ENCODE data around the gene TNRC6A.
A peak's percentile ranks its signal among the peaks of the same experiment; 100 is the strongest.

Gene TNRC6A

DNA sequence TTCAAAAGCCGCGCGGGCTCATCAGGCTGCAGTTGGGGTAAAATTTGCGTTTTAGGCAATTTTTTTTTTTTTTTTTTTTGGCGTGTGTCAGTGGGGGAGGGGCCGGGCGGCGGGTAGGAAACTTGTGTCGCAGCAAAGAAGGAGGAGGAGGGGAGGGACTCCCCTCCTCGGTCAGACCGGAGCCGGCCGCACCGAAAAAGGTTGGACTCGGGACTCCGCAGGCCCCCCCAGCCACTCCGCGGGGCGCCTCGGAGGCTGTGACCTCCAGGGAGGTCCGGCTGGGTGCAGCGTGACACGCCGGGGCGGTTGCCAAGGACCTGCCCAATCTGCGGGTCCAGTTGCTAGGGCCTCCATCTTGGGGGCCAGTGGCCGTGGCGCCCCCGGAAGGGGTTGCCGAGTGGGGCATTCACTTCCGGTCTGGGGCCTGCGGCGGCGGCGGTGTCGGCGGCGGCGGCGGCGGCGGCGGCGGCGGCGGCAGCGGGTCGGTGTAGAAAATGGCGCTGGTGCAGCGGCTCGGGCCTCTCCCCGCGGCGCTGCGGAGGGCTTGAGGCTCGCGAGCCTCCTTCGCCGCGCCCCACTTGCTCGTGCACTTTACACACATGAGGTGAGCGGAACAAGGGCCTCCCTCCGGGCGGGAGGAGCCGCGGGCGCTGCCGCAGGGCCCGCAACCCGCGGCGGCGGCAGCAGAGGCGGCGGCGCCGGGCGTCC is at the start of gene TNRC6A:
Gene TNRC6A (plus strand): TSS at position 409 of the 708 bp plus-strand sequence. CDS start 191 bp downstream, at position 600.
- Histone ChIP-seq H3K36me3 (ENCODE audit: control insufficient read depth in 5 of 5, insufficient read depth in 5 of 5, low read length in 5 of 5) (peaks cover 0 to 11% (median 0%) of the 10 kb centered on the region in 5 donors), H3K9me3 (ENCODE audit: control insufficient read depth in 5 of 5, low read length in 5 of 5) (no peaks in the 10 kb centered on the region), H3K27me3 (ENCODE audit: control insufficient read depth in 5 of 5, insufficient read depth in 4 of 5, low read length in 5 of 5) (no peaks in the 10 kb centered on the region), H3K4me3 (ENCODE audit: low read depth in 1 of 5, low read length in 5 of 5) (peak within 1 kb of the TSS; percentile 82 to 94 (median 87)), H3K27ac (ENCODE audit: low read depth, low read length) (peak within 1 kb of the TSS; percentile 96), H3K9ac (ENCODE audit: low read length in 5 of 5) (peak within 1 kb of the TSS; percentile 77 to 93 (median 81)), H3K4me1 (ENCODE audit: control insufficient read depth in 5 of 5, insufficient read depth in 5 of 5, low read length in 5 of 5) (peaks cover 2 to 48% (median 43%) of the 10 kb centered on the region in 5 donors)

DNA sequence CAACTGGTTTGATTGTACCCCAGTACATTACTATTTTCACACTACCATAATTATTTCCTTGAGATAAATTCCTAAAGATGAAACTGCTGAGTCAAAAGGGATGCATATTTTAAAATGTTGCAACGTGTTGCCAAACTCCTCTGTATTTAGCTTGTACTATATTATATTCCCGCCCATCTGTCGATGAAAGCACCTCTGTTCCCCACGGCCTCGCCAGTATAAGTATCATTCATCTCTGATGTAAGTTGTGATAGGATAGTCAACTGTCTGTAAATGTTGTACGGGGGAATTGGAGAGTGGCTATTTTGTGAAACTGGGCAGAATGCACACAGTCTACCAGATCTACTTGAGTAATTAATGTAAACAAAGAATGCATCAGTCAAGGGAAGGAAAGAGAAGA is 47.7 kb upstream of the TNRC6A start:
- Histone ChIP-seq H3K9ac (ENCODE audit: low read length in 5 of 5) (no peak overlapping the region), H3K27me3 (ENCODE audit: control insufficient read depth in 5 of 5, insufficient read depth in 4 of 5, low read length in 5 of 5) (no peaks in the 10 kb centered on the region), H3K9me3 (ENCODE audit: control insufficient read depth in 5 of 5, low read length in 5 of 5) (no peaks in the 10 kb centered on the region), H3K36me3 (ENCODE audit: control insufficient read depth in 5 of 5, insufficient read depth in 5 of 5, low read length in 5 of 5) (no peaks in the 10 kb centered on the region), H3K27ac (ENCODE audit: low read depth, low read length) (no peak overlapping the region), H3K4me3 (ENCODE audit: low read depth in 1 of 5, low read length in 5 of 5) (no peak overlapping the region), H3K4me1 (ENCODE audit: control insufficient read depth in 5 of 5, insufficient read depth in 5 of 5, low read length in 5 of 5) (peaks cover 0 to 11% (median 6%) of the 10 kb centered on the region in 5 donors)

- H3K4me1 ChIP-seq (ENCODE audit: control insufficient read depth in 5 of 5, insufficient read depth in 5 of 5, low read length in 5 of 5), result peaks cover 0 to 11% (median 6%) of the 10 kb centered on the region in 5 donors
- H3K9me3 ChIP-seq (ENCODE audit: control insufficient read depth in 5 of 5, low read length in 5 of 5), result no peaks in the 10 kb centered on the region
- H3K9ac ChIP-seq (ENCODE audit: low read length in 5 of 5), result no peak overlapping the region
- no peak overlapping the region for H3K27ac ChIP-seq (ENCODE audit: low read depth, low read length)
- H3K36me3 ChIP-seq (ENCODE audit: control insufficient read depth in 5 of 5, insufficient read depth in 5 of 5, low read length in 5 of 5), result no peaks in the 10 kb centered on the region
- no peaks in the 10 kb centered on the region for H3K27me3 ChIP-seq (ENCODE audit: control insufficient read depth in 5 of 5, insufficient read depth in 4 of 5, low read length in 5 of 5)
- H3K4me3 ChIP-seq (ENCODE audit: low read depth in 1 of 5, low read length in 5 of 5), result no peak overlapping the region
Observed at GRCh38 chr16:24683250-24683649, 46.2 kb upstream of the TNRC6A start.

DNA sequence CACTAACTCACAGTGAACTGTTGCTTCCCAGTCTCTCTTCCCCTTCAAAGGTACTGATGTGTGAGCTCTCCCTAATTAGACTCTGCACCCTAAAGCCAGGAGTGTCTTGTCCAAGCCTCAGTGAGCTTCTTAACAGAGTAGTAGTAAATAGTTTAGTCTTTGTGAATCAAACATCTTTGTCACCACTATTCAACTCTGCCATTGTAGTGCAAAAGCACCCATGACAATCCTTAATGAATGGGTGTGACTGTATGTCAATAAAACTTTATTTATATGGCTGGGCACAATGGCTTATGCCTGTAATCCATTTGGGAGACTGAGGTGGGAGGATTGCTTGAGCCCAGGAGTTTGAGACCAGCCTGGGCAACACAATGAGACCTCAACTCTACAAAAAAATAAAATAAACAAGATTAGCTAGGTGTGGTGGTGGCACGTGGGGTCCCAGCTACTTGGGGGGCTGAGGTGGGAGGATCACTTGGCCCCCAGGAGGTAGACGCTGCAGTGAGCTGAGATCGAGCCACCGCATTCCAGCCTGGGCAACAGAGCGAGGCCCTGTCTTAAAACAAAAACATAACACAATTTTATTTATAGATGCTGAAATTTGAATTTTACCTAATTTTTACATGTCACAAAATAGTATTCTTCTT is 45.5 kb upstream of the TNRC6A start:
- no peak overlapping the region for H3K4me3 ChIP-seq (ENCODE audit: low read depth in 1 of 5, low read length in 5 of 5)
- no peak overlapping the region for H3K27ac ChIP-seq (ENCODE audit: low read depth, low read length)
- H3K9ac ChIP-seq (ENCODE audit: low read length in 5 of 5), result no peak overlapping the region
- H3K4me1 ChIP-seq (ENCODE audit: control insufficient read depth in 5 of 5, insufficient read depth in 5 of 5, low read length in 5 of 5), result peaks cover 0 to 11% (median 6%) of the 10 kb centered on the region in 5 donors
- no peaks in the 10 kb centered on the region for H3K36me3 ChIP-seq (ENCODE audit: control insufficient read depth in 5 of 5, insufficient read depth in 5 of 5, low read length in 5 of 5)
- H3K9me3 ChIP-seq (ENCODE audit: control insufficient read depth in 5 of 5, low read length in 5 of 5), result no peaks in the 10 kb centered on the region
- H3K27me3 ChIP-seq (ENCODE audit: control insufficient read depth in 5 of 5, insufficient read depth in 4 of 5, low read length in 5 of 5), result no peaks in the 10 kb centered on the region

- Histone ChIP-seq H3K27ac (ENCODE audit: low read depth, low read length) (no peak overlapping the region), H3K4me3 (ENCODE audit: low read depth in 1 of 5, low read length in 5 of 5) (peak overlapping the region in 2 of 5 donors; percentile 13 to 43)
Observed at GRCh38 chr16:24685539-24686432, 43.7 kb upstream of the TNRC6A start.

DNA sequence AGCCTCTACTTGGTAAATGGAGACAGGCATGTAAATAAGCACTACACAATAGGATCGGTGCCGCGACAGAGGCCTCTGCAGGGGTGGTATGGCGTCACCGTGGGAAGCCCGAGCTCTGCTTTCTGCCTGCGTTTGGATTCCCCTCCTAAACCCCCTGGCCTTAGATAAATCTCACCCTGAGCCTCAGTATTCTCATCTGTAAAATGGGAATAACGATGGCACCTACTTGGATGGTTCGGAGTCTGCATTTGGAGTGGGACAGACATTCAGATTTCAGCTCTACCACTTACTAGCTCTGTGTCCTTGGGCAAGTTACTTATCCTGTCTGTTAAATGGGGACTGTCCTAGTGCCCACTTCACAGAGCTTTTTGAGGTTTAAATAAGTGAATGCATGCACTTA is 42.8 kb upstream of the TNRC6A start:
- Histone ChIP-seq H3K4me3 (ENCODE audit: low read depth in 1 of 5, low read length in 5 of 5) (no peak overlapping the region), H3K9ac (ENCODE audit: low read length in 5 of 5) (no peak overlapping the region), H3K27ac (ENCODE audit: low read depth, low read length) (no peak overlapping the region), H3K9me3 (ENCODE audit: control insufficient read depth in 5 of 5, low read length in 5 of 5) (no peaks in the 10 kb centered on the region), H3K27me3 (ENCODE audit: control insufficient read depth in 5 of 5, insufficient read depth in 4 of 5, low read length in 5 of 5) (no peaks in the 10 kb centered on the region), H3K4me1 (ENCODE audit: control insufficient read depth in 5 of 5, insufficient read depth in 5 of 5, low read length in 5 of 5) (peaks cover 0 to 11% (median 6%) of the 10 kb centered on the region in 5 donors), H3K36me3 (ENCODE audit: control insufficient read depth in 5 of 5, insufficient read depth in 5 of 5, low read length in 5 of 5) (no peaks in the 10 kb centered on the region)

More at GRCh38 chr16:24685539-24686432, 43.7 kb upstream of the TNRC6A start:
- Histone ChIP-seq H3K9ac (ENCODE audit: low read length in 5 of 5) (no peak overlapping the region), H3K27me3 (ENCODE audit: control insufficient read depth in 5 of 5, insufficient read depth in 4 of 5, low read length in 5 of 5) (no peaks in the 10 kb centered on the region), H3K36me3 (ENCODE audit: control insufficient read depth in 5 of 5, insufficient read depth in 5 of 5, low read length in 5 of 5) (no peaks in the 10 kb centered on the region), H3K9me3 (ENCODE audit: control insufficient read depth in 5 of 5, low read length in 5 of 5) (no peaks in the 10 kb centered on the region), H3K4me1 (ENCODE audit: control insufficient read depth in 5 of 5, insufficient read depth in 5 of 5, low read length in 5 of 5) (peaks cover 0 to 11% (median 6%) of the 10 kb centered on the region in 5 donors)

GRCh38 chr16:24688359-24688758 is 41.1 kb upstream of the TNRC6A start:
- no peaks in the 10 kb centered on the region for H3K36me3 ChIP-seq (ENCODE audit: control insufficient read depth in 5 of 5, insufficient read depth in 5 of 5, low read length in 5 of 5)
- no peaks in the 10 kb centered on the region for H3K27me3 ChIP-seq (ENCODE audit: control insufficient read depth in 5 of 5, insufficient read depth in 4 of 5, low read length in 5 of 5)
- H3K4me3 ChIP-seq (ENCODE audit: low read depth in 1 of 5, low read length in 5 of 5), result no peak overlapping the region
- H3K9ac ChIP-seq (ENCODE audit: low read length in 5 of 5), result no peak overlapping the region
- no peaks in the 10 kb centered on the region for H3K9me3 ChIP-seq (ENCODE audit: control insufficient read depth in 5 of 5, low read length in 5 of 5)
- H3K27ac ChIP-seq (ENCODE audit: low read depth, low read length), result no peak overlapping the region
- peaks cover 0 to 11% (median 6%) of the 10 kb centered on the region in 5 donors for H3K4me1 ChIP-seq (ENCODE audit: control insufficient read depth in 5 of 5, insufficient read depth in 5 of 5, low read length in 5 of 5)

GRCh38 chr16:24689128-24689527 is 40.3 kb upstream of the TNRC6A start:
- H3K4me3 ChIP-seq (ENCODE audit: low read depth in 1 of 5, low read length in 5 of 5), result no peak overlapping the region
- H3K36me3 ChIP-seq (ENCODE audit: control insufficient read depth in 5 of 5, insufficient read depth in 5 of 5, low read length in 5 of 5), result no peaks in the 10 kb centered on the region
- no peak overlapping the region for H3K9ac ChIP-seq (ENCODE audit: low read length in 5 of 5)
- H3K27ac ChIP-seq (ENCODE audit: low read depth, low read length), result no peak overlapping the region
- no peaks in the 10 kb centered on the region for H3K9me3 ChIP-seq (ENCODE audit: control insufficient read depth in 5 of 5, low read length in 5 of 5)
- H3K27me3 ChIP-seq (ENCODE audit: control insufficient read depth in 5 of 5, insufficient read depth in 4 of 5, low read length in 5 of 5), result no peaks in the 10 kb centered on the region
- peaks cover 0 to 11% (median 6%) of the 10 kb centered on the region in 5 donors for H3K4me1 ChIP-seq (ENCODE audit: control insufficient read depth in 5 of 5, insufficient read depth in 5 of 5, low read length in 5 of 5)

GRCh38 chr16:24692854-24693253 is 36.6 kb upstream of the TNRC6A start:
- H3K36me3 ChIP-seq (ENCODE audit: control insufficient read depth in 5 of 5, insufficient read depth in 5 of 5, low read length in 5 of 5), result no peaks in the 10 kb centered on the region
- H3K9ac ChIP-seq (ENCODE audit: low read length in 5 of 5), result no peak overlapping the region
- H3K27me3 ChIP-seq (ENCODE audit: control insufficient read depth in 5 of 5, insufficient read depth in 4 of 5, low read length in 5 of 5), result no peaks in the 10 kb centered on the region
- H3K4me1 ChIP-seq (ENCODE audit: control insufficient read depth in 5 of 5, insufficient read depth in 5 of 5, low read length in 5 of 5), result peaks cover 0 to 3% (median 0%) of the 10 kb centered on the region in 5 donors
- H3K4me3 ChIP-seq (ENCODE audit: low read depth in 1 of 5, low read length in 5 of 5), result no peak overlapping the region
- H3K27ac ChIP-seq (ENCODE audit: low read depth, low read length), result no peak overlapping the region
- peaks cover 0 to 2% (median 0%) of the 10 kb centered on the region in 5 donors for H3K9me3 ChIP-seq (ENCODE audit: control insufficient read depth in 5 of 5, low read length in 5 of 5)

All from subcutaneous abdominal adipose tissue (tissue), 5 donors.